ENCODE results near the gene DZANK1.

DNA sequence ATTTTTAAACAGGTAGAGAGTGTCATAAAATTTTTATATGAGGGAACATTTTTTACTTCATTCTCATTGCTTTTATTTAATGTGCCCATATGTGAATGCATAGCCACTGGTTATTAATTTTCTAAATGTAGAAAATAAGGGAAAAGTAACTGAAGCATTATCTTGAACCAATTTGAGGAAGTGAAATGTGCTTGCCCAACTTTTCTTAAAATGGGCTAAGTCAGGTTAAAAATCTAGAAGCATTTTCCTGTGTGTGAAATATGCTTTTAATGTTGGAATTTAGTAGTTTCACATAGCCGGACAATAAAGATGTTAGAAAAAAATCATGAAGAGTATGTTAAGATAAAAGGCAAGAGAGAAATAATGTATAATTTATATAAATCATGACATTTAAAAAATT lies 44.7 kb upstream of the DZANK1 start:
- TF ChIP-seq REST (IDR thresholded peaks at IDR 0.05; ENCODE audit: borderline replicate concordance) (no peak), TAF1 (IDR thresholded peaks at IDR 0.05; ENCODE audit: low read depth) (no peak), POLR2AphosphoS5 (IDR thresholded peaks at IDR 0.05) (no peak)
- TF ChIP-seq, protein P1, sequence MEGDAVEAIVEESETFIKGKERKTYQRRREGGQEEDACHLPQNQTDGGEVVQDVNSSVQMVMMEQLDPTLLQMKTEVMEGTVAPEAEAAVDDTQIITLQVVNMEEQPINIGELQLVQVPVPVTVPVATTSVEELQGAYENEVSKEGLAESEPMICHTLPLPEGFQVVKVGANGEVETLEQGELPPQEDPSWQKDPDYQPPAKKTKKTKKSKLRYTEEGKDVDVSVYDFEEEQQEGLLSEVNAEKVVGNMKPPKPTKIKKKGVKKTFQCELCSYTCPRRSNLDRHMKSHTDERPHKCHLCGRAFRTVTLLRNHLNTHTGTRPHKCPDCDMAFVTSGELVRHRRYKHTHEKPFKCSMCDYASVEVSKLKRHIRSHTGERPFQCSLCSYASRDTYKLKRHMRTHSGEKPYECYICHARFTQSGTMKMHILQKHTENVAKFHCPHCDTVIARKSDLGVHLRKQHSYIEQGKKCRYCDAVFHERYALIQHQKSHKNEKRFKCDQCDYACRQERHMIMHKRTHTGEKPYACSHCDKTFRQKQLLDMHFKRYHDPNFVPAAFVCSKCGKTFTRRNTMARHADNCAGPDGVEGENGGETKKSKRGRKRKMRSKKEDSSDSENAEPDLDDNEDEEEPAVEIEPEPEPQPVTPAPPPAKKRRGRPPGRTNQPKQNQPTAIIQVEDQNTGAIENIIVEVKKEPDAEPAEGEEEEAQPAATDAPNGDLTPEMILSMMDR (IDR thresholded peaks at IDR 0.05; ENCODE audit: poor library complexity, severe bottlenecking) = no peak
